ENCODE data around the gene CTNNBL1.

Gene CTNNBL1

GRCh38 chr20:37734228-37734985 is 40.6 kb downstream of the CTNNBL1 start:
- TF ChIP-seq, protein P1, sequence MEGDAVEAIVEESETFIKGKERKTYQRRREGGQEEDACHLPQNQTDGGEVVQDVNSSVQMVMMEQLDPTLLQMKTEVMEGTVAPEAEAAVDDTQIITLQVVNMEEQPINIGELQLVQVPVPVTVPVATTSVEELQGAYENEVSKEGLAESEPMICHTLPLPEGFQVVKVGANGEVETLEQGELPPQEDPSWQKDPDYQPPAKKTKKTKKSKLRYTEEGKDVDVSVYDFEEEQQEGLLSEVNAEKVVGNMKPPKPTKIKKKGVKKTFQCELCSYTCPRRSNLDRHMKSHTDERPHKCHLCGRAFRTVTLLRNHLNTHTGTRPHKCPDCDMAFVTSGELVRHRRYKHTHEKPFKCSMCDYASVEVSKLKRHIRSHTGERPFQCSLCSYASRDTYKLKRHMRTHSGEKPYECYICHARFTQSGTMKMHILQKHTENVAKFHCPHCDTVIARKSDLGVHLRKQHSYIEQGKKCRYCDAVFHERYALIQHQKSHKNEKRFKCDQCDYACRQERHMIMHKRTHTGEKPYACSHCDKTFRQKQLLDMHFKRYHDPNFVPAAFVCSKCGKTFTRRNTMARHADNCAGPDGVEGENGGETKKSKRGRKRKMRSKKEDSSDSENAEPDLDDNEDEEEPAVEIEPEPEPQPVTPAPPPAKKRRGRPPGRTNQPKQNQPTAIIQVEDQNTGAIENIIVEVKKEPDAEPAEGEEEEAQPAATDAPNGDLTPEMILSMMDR (IDR thresholded peaks at IDR 0.05; ENCODE audit: insufficient read depth, low read length, poor library complexity, severe bottlenecking) = no peak
- Histone ChIP-seq H3K36me3 (ENCODE audit: control insufficient read depth, insufficient read depth, low read length) (peaks cover 10% of the 10 kb centered on the region), H3K27me3 (replicated peaks; ENCODE audit: control insufficient read depth, insufficient read depth, low read length) (no peaks in the 10 kb centered on the region), H3K4me3 (replicated peaks; ENCODE audit: low read depth, low read length) (no peak overlapping the region)
- DNase-seq (ENCODE audit: extremely low read depth, insufficient read length) = no peak

- DNase-seq (ENCODE audit: extremely low read depth, insufficient read length) = no peak
- TF ChIP-seq, protein P1 (IDR thresholded peaks at IDR 0.05; ENCODE audit: insufficient read depth, low read length, poor library complexity, severe bottlenecking) = no peak
- no peaks in the 10 kb centered on the region for H3K27me3 ChIP-seq (replicated peaks; ENCODE audit: control insufficient read depth, insufficient read depth, low read length)
- H3K4me3 ChIP-seq (replicated peaks; ENCODE audit: low read depth, low read length) = no peak overlapping the region
- peaks cover 10% of the 10 kb centered on the region for H3K36me3 ChIP-seq (ENCODE audit: control insufficient read depth, insufficient read depth, low read length)
Measured at GRCh38 chr20:37735541-37735940, 41.7 kb downstream of the CTNNBL1 start.

- no peaks in the 10 kb centered on the region for H3K27me3 ChIP-seq (replicated peaks; ENCODE audit: control insufficient read depth, insufficient read depth, low read length)
Measured at GRCh38 chr20:37736132-37736531, 42.3 kb downstream of the CTNNBL1 start.

DNA sequence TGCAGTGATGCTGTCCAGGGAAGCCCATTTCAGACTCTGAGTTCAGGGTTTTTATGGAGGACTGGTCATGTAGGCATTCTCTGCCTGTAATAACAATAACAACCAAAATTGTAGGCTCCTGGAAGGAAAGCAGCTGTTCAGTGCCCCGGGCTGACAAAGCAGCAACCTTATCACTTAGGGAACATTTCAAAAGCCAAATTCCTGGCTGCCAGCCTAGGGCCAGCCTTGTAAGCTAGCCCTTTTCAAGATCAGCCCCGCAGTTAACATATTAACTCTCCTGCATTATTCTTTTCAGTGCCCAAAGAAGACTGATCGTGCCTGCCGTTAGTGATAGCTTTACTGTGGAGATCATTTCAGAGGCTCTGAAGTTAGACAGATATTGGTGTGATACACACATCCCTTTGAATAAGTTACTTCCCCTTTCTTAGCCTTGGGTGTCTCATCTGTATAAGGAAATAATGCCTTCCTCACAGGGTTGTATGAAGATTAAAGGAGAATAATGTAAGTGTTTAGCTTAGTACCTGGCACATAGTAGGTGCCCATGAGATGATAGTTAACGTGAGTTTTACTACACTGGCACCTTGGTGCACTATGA is 44.1 kb downstream of the CTNNBL1 start:
- no peaks in the 10 kb centered on the region for H3K27me3 ChIP-seq (replicated peaks; ENCODE audit: control insufficient read depth, insufficient read depth, low read length)
- DNase-seq (ENCODE audit: extremely low read depth, insufficient read length) = no peak
- TF ChIP-seq, protein P1 (IDR thresholded peaks at IDR 0.05; ENCODE audit: insufficient read depth, low read length, poor library complexity, severe bottlenecking) = no peak
- H3K36me3 ChIP-seq (ENCODE audit: control insufficient read depth, insufficient read depth, low read length) = peaks cover 10% of the 10 kb centered on the region
- H3K4me3 ChIP-seq (replicated peaks; ENCODE audit: low read depth, low read length) = no peak overlapping the region

More at GRCh38 chr20:37736132-37736531, 42.3 kb downstream of the CTNNBL1 start:
- no peak for DNase-seq (ENCODE audit: extremely low read depth, insufficient read length)
- TF ChIP-seq, protein P1 (IDR thresholded peaks at IDR 0.05; ENCODE audit: insufficient read depth, low read length, poor library complexity, severe bottlenecking) = no peak
- H3K4me3 ChIP-seq (replicated peaks; ENCODE audit: low read depth, low read length) = no peak overlapping the region
- H3K36me3 ChIP-seq (ENCODE audit: control insufficient read depth, insufficient read depth, low read length) = peaks cover 10% of the 10 kb centered on the region

DNA sequence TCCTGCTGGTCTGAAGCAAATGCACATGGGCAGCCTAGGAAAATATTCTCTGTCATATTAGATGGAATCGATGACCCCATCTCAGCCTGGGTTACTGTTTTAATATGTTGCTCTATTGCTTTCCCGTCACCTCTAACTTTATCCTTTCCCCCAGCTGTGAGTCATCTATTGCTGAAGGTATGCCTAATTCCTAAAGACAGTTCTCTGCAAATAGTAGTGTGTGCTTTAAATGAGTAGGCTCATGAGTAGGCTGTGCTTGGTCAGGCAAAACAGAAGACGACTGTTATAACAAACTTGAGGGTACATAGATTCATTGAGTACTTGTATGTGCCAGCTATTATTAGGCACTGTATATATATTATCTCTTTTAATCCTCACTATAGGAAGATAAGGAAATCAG is 47.2 kb downstream of the CTNNBL1 start:
- DNase-seq (ENCODE audit: extremely low read depth, insufficient read length) = no peak
- H3K4me3 ChIP-seq (replicated peaks; ENCODE audit: low read depth, low read length) = no peak overlapping the region
- no peaks in the 10 kb centered on the region for H3K27me3 ChIP-seq (replicated peaks; ENCODE audit: control insufficient read depth, insufficient read depth, low read length)
- TF ChIP-seq, protein P1 (IDR thresholded peaks at IDR 0.05; ENCODE audit: insufficient read depth, low read length, poor library complexity, severe bottlenecking) = no peak
- H3K36me3 ChIP-seq (ENCODE audit: control insufficient read depth, insufficient read depth, low read length) = peaks cover 7% of the 10 kb centered on the region

Data from GM06990 (cell line).